K562 (cell line): ENCODE results near the gene TYSND1. TPM values are rescaled to one million over a fixed set of nuclear protein-coding genes. Genes with fewer than 3 reads are reported as not detected.

Source experiments
- ATAC-seq: fragments of 200-7000 bp; cut with Tn5 transposase; 3 replicates; pipeline ENCODE4 v1.9.1; 2020; ENCODE audit warnings: moderate library complexity
- BruUV-seq: library from RNA; stranded (reverse); fragments of 400-500 nt; replicated peaks from 2 replicates; lab custom pipeline; 2021; lab: Mats Ljungman, UMichigan
- CTCF ChIA-PET: fragments of 300-600 bp; formaldehyde crosslinking; extraction: SDS; loops from one replicate; lab custom pipeline; 2021; ENCODE audit warnings: low intra/inter-chr PET ratio; lab: Yijun Ruan, JAX
- POLR2A ChIA-PET: fragments of 300-600, 350-650 bp; sonication (Branson Sonifier 250); formaldehyde crosslinking; extraction: SDS; loops from one replicate; lab custom pipeline; 2021; ENCODE audit warnings: antibody characterized with exemption, inconsistent platforms; lab: Yijun Ruan, JAX
- DNase-seq, 4 experiments: peaks; one replicate each; pipeline versions ENCODE4 v3.0.0 to v3.0.0-alpha.2; 2011 to 2018; ENCODE audit warnings: low spot score in 3 of 4, mixed read lengths in 3 of 4; ENCODE audit errors: extremely low read depth in 1 of 4
- FAIRE-seq: peaks from 2 replicates; lab custom pipeline; 2011; peaks lifted over from hg19 to GRCh38; lab: Jason Lieb, UNC
- H2AFZ ChIP-seq: 2 replicates; pipeline ENCODE4 v1.6.0; 2011; ENCODE audit warnings: low read depth, low read length, control low read depth, inconsistent platforms
- H3K27ac ChIP-seq: fragments of 200-600 bp; 3 replicates; pipeline ENCODE4 v1.8.0; 2011; ENCODE audit warnings: low read depth, mild to moderate bottlenecking, control low read depth, inconsistent platforms, low read length, moderate library complexity, mixed read lengths; ENCODE audit errors: extremely low read depth
- H3K27me3 ChIP-seq, 2 experiments: fragments of 300-600 bp in 1 of 2; 2 replicates in 1 of 2; 3 replicates in 1 of 2; pipeline versions ENCODE4 v1.6.0 to v1.8.0; 2011; ENCODE audit warnings: inconsistent platforms in 2 of 2, low read length in 2 of 2, mild to moderate bottlenecking in 1 of 2, mixed read lengths in 1 of 2, moderate library complexity in 1 of 2; ENCODE audit not compliant: control insufficient read depth in 2 of 2, insufficient read depth in 2 of 2
- H3K36me3 ChIP-seq: fragments of 300-600 bp; 3 replicates; pipeline ENCODE4 v1.8.0; 2011; ENCODE audit warnings: mild to moderate bottlenecking, low read length, inconsistent platforms; ENCODE audit not compliant: control insufficient read depth, insufficient read depth
- H3K4me1 ChIP-seq, 2 experiments: fragments of 200-600 bp in 1 of 2; replicated peaks in 1 of 2; 2 replicates in 1 of 2; 3 replicates in 1 of 2; pipeline versions ENCODE4 v1.5.1 to v1.8.0; 2011; ENCODE audit warnings: inconsistent platforms in 2 of 2, low read length in 2 of 2, mild to moderate bottlenecking in 1 of 2, mixed read lengths in 1 of 2, moderate library complexity in 1 of 2; ENCODE audit not compliant: control insufficient read depth in 2 of 2, insufficient read depth in 2 of 2
- H3K4me2 ChIP-seq: 2 replicates; pipeline ENCODE4 v1.6.1; 2011; ENCODE audit warnings: low read length, control low read depth, inconsistent platforms, mixed read lengths; ENCODE audit not compliant: insufficient read depth
- H3K4me3 ChIP-seq: fragments of 200-600 bp; sonication (generic), shearing (Covaris generic); 2 replicates; pipeline ENCODE4 v1.5.1; 2016; ENCODE audit warnings: control low read depth, inconsistent platforms
- H3K79me2 ChIP-seq: fragments of 200-600 bp; 3 replicates; pipeline ENCODE4 v1.8.0; 2011; ENCODE audit warnings: low read length, inconsistent platforms; ENCODE audit not compliant: control insufficient read depth, insufficient read depth
- H3K9ac ChIP-seq, 2 experiments: 2 replicates each; pipeline versions ENCODE4 v1.6.0 to v1.6.1; 2011; ENCODE audit warnings: low read depth in 2 of 2, low read length in 2 of 2, control low read depth in 1 of 2, inconsistent platforms in 1 of 2, mild to moderate bottlenecking in 1 of 2, mixed read lengths in 1 of 2; ENCODE audit not compliant: insufficient read depth in 1 of 2
- H3K9me1 ChIP-seq: one replicate; pipeline ENCODE4 v1.6.0; 2011; ENCODE audit warnings: inconsistent platforms, mild to moderate bottlenecking, low read length, moderate library complexity; ENCODE audit not compliant: control insufficient read depth, insufficient read depth
- H3K9me3 ChIP-seq: replicated peaks from 2 replicates; pipeline ENCODE4 v1.5.1; 2011; ENCODE audit warnings: low read depth, low read length, inconsistent platforms; ENCODE audit not compliant: control insufficient read depth, insufficient read depth
- H4K20me1 ChIP-seq: replicated peaks from 2 replicates; pipeline ENCODE4 v1.6.1; 2011; ENCODE audit warnings: low read length, inconsistent platforms, mixed read lengths; ENCODE audit not compliant: control insufficient read depth, insufficient read depth
- CUX1 ChIP-seq: fragments of 200-800 bp; sonication (Bioruptor generic); IDR thresholded peaks from 2 replicates; pipeline ENCODE4 v1.6.1; 2016; ENCODE audit warnings: missing genetic modification characterization, missing compliant biosample characterization
- GATAD2A ChIP-seq: fragments of 450-650 bp; IDR thresholded peaks from 2 replicates; pipeline ENCODE4 v1.6.1; 2017
- GTF2A2 ChIP-seq: IDR thresholded peaks from 2 replicates; pipeline ENCODE4 v1.6.1; 2016; ENCODE audit warnings: mild to moderate bottlenecking, missing genetic modification characterization, missing compliant biosample characterization
- NCOR1 ChIP-seq: fragments of 450-650 bp; IDR thresholded peaks from 2 replicates; pipeline ENCODE4 v1.6.1; 2016; ENCODE audit warnings: mild to moderate bottlenecking, moderate library complexity
- RUNX1 ChIP-seq: sonication (generic); IDR thresholded peaks from 2 replicates; pipeline ENCODE4 v1.6.1; 2016; ENCODE audit warnings: antibody characterized with exemption, low read depth
- SETDB1 ChIP-seq: IDR thresholded peaks from one replicate; pipeline ENCODE4 v1.6.1; 2012; ENCODE audit warnings: low read length, control low read depth, inconsistent platforms
- SNIP1 ChIP-seq: fragments of 450-650 bp; IDR thresholded peaks from 2 replicates; pipeline ENCODE4 v1.7.1; 2017; ENCODE audit warnings: low read depth, mild to moderate bottlenecking
- WGBS: fragments of 100-300 bp; shearing (Covaris generic); methylation state at CpG from one replicate; pipeline ENCODE4 v1.1.6; 2016; ENCODE audit warnings: low coverage, mixed read lengths; ENCODE audit not compliant: insufficient coverage; ENCODE audit errors: missing lambda C conversion rate; 5-methylcytosine and 5-hydroxymethylcytosine counted together
- in situ Hi-C: fragments of 300-500 bp; cut with MboI; formaldehyde crosslinking; loops from 4 replicates; pipeline ENCODE4 v1.15.0; 2018; ENCODE audit warnings: inconsistent platforms, mixed read lengths
- intact Hi-C: fragments of 100-400 bp; cut with micrococcal nuclease; formaldehyde crosslinking; loops from 2 replicates; pipeline ENCODE4 v1.14.2; 2022
- polyA plus RNA-seq, 8 experiments: library from polyadenylated mRNA; depleted of rRNA in 4 of 8; stranded (reverse) in 5 of 8; unstranded in 3 of 8; fragments of >200 nt; fragmentation: Nextera tagmentation in 2 of 8; fragmentation: Illumina TruSeq in 1 of 8; extraction: Ambion mirVana in 2 of 8; extraction: Trizol in 1 of 8; gene quantifications; 2 replicates each; pipeline versions ENCODE4 v1.2.1 to v1.2.3, GENCODE V29; 2011 to 2014; ENCODE audit warnings: inconsistent platforms in 1 of 8, missing spikeins in 1 of 8
- total RNA-seq, 7 experiments: library from RNA; depleted of rRNA in 6 of 7; stranded (reverse); fragments of >200 nt in 6 of 7; fragmentation: Illumina TruSeq in 2 of 7; extraction: Trizol in 2 of 7; gene quantifications; 2 replicates each; pipeline versions ENCODE4 v1.2.1 to v1.2.3, GENCODE V29; 2011 to 2021; ENCODE audit warnings: low replicate concordance in 1 of 7

The TYSND1 gene
- total and polyA plus RNA-seq, 9 of the 15 experiments (the other 6 are each of a cell fraction or from before 2014, with no cell fraction given), result 0.60 to 2.0 (median 1.3) TPM

GRCh38 chr10:70135684-70136083, 10.8 kb downstream of the TYSND1 start (continued):
- TF ChIP-seq CUX1 (CRISPR knock-in tag) (no peak), SNIP1 (no peak), SETDB1 (no peak), NCOR1 (no peak), GTF2A2 (no peak)

- DNase-seq, result no peak
- Histone ChIP-seq H3K4me2 (no peak overlapping the region), H3K36me3 (peaks cover 19% of the 10 kb centered on the region), H3K79me2 (peaks cover 23% of the 10 kb centered on the region), H3K9ac (no peak overlapping the region), H4K20me1 (no peaks in the 10 kb centered on the region), H3K4me1 (peaks cover 12 to 37% of the 10 kb centered on the region in 2 experiments; a peak in 4 of 5 replicates), H3K9me3 (peaks cover 14% of the 10 kb centered on the region; the same call in 1 of the 2 replicates), H2AFZ (no peak overlapping the region), H3K27ac (no peak overlapping the region), H3K4me3 (no peak overlapping the region), H3K9me1 (no peaks in the 10 kb centered on the region), H3K27me3 (no peaks in the 10 kb centered on the region)
- intact Hi-C loops (no loop called here), in situ Hi-C loops (no loop called here)
- CTCF ChIA-PET, result no interaction called here
- POLR2A ChIA-PET, result interaction anchor here (0.6 kb wide), 1 partner anchor 361 kb away, joined by 3 read pairs; no protein-coding TSS in a partner anchor
- no peak for FAIRE-seq
- no peak for ATAC-seq
- WGBS, result 53% methylated on average over 3 of the region's 3 CpGs
- BruUV-seq, result no TSS peak
- TF ChIP-seq RUNX1 (no peak), GATAD2A (no peak)
These were observed 11.5 kb downstream of the TYSND1 start for GRCh38 chr10:70135046-70135445.
